ENCODE measurements around the gene HDAC4.
"Not testable (repeated sequence)": the region's sequence is repeated elsewhere in the genome, so short reads cannot be mapped to it uniquely, and the experiment has no call there.

Gene HDAC4

GRCh38 chr2:239082425-239082824, 318.4 kb downstream of the HDAC4 start:
- DNase-seq (ENCODE audit: low read depth): no peak

GRCh38 chr2:239081622-239082021, 319.2 kb downstream of the HDAC4 start:
- no peak for DNase-seq (ENCODE audit: low read depth)

- DNase-seq (ENCODE audit: low read depth): no peak
Observed at GRCh38 chr2:239081046-239081445, 319.8 kb downstream of the HDAC4 start.

GRCh38 chr2:239079671-239080294, 321.0 kb downstream of the HDAC4 start:
- DNase-seq (ENCODE audit: low read depth): no peak

- no peak for DNase-seq (ENCODE audit: low read depth)
Observed at GRCh38 chr2:239078128-239078924, 322.5 kb downstream of the HDAC4 start.

- DNase-seq (ENCODE audit: low read depth): no peak
Observed at GRCh38 chr2:239077260-239077659, 323.6 kb downstream of the HDAC4 start.

- DNase-seq (ENCODE audit: low read depth): no peak
Observed at GRCh38 chr2:239075918-239076758, 324.7 kb downstream of the HDAC4 start.

- no peak for DNase-seq (ENCODE audit: low read depth)
Observed at GRCh38 chr2:239073745-239074530, 326.9 kb downstream of the HDAC4 start.

GRCh38 chr2:239073270-239073669, 327.6 kb downstream of the HDAC4 start:
- DNase-seq (ENCODE audit: low read depth): no peak

- DNase-seq (ENCODE audit: low read depth): no peak
Observed at GRCh38 chr2:239072786-239073185, 328.0 kb downstream of the HDAC4 start.

GRCh38 chr2:239070466-239070865, 330.4 kb downstream of the HDAC4 start:
- DNase-seq (ENCODE audit: low read depth): no peak

GRCh38 chr2:239069362-239070333, 331.2 kb downstream of the HDAC4 start:
- DNase-seq (ENCODE audit: low read depth): not testable (repeated sequence)

GRCh38 chr2:239068411-239068810, 332.4 kb downstream of the HDAC4 start:
- no peak for DNase-seq (ENCODE audit: low read depth)

GRCh38 chr2:239067196-239067865, 333.5 kb downstream of the HDAC4 start:
- DNase-seq (ENCODE audit: low read depth): no peak

- no peak for DNase-seq (ENCODE audit: low read depth)
Observed at GRCh38 chr2:239066597-239066996, 334.2 kb downstream of the HDAC4 start.

- DNase-seq (ENCODE audit: low read depth): no peak
Observed at GRCh38 chr2:239065962-239066361, 334.9 kb downstream of the HDAC4 start.

- DNase-seq (ENCODE audit: low read depth): no peak
Observed at GRCh38 chr2:239065537-239065936, 335.3 kb downstream of the HDAC4 start.

- no peak for DNase-seq (ENCODE audit: low read depth)
Observed at GRCh38 chr2:239064891-239065290, 335.9 kb downstream of the HDAC4 start.

GRCh38 chr2:239064253-239064652, 336.6 kb downstream of the HDAC4 start:
- DNase-seq (ENCODE audit: low read depth): no peak

GRCh38 chr2:239062743-239063142, 338.1 kb downstream of the HDAC4 start:
- DNase-seq (ENCODE audit: low read depth): no peak
